Kidney glomerular epithelial cell (primary cell): ENCODE results near the gene ADAMTSL2.

ENCODE experiments used
- DNase-seq: peaks from one replicate; lab custom pipeline; 2025; lab: John Stamatoyannopoulos, UW

The ADAMTSL2 gene

GRCh38 chr9:133534346-133535291, at the start of gene ADAMTSL2:
TSS of gene ADAMTSL2 (plus strand) at chr9:133534704. CDS start at chr9:133536713, 2,009 bp downstream.
- DNase-seq = peak; percentile 45

- no peak for DNase-seq
These were observed 48.8 kb upstream of the ADAMTSL2 start for GRCh38 chr9:133485531-133486260.

GRCh38 chr9:133487331-133487725, 47.2 kb upstream of the ADAMTSL2 start:
- no peak for DNase-seq

GRCh38 chr9:133488686-133489252, 45.7 kb upstream of the ADAMTSL2 start:
- DNase-seq = no peak

- no peak for DNase-seq
These were observed 45.0 kb upstream of the ADAMTSL2 start for GRCh38 chr9:133489253-133490190.

GRCh38 chr9:133490201-133490681, 44.3 kb upstream of the ADAMTSL2 start:
- DNase-seq = no peak

- DNase-seq = no peak
These were observed 43.4 kb upstream of the ADAMTSL2 start for GRCh38 chr9:133490865-133491655.

- DNase-seq = no peak
These were observed 42.9 kb upstream of the ADAMTSL2 start for GRCh38 chr9:133491656-133491925.

GRCh38 chr9:133492061-133493021, 42.2 kb upstream of the ADAMTSL2 start:
- DNase-seq = peak; percentile 12

DNA sequence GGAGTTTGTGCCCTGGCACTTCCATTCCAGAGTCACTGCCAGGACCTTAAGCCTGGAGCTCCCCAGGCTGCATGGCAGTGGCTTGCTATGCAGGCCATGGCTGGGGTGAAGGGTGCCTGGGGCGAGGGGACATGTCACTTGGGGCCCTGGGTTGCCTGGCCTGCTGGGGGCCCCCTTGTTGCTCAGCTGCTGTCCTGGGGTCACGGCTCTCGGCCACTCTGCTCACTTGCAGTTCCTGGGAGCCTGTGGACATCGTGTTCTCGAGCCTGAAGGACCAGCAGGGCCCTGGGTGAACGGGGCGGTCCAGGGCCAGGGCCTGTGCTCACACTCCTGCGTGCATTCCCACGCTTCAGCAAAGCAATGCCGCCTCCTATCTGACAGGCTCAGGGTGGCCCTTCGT, 41.1 kb upstream of the ADAMTSL2 start:
- no peak for DNase-seq

- DNase-seq = no peak
These were observed 40.5 kb upstream of the ADAMTSL2 start for GRCh38 chr9:133493845-133494540.

GRCh38 chr9:133494636-133495326, 39.7 kb upstream of the ADAMTSL2 start:
- DNase-seq = no peak

DNA sequence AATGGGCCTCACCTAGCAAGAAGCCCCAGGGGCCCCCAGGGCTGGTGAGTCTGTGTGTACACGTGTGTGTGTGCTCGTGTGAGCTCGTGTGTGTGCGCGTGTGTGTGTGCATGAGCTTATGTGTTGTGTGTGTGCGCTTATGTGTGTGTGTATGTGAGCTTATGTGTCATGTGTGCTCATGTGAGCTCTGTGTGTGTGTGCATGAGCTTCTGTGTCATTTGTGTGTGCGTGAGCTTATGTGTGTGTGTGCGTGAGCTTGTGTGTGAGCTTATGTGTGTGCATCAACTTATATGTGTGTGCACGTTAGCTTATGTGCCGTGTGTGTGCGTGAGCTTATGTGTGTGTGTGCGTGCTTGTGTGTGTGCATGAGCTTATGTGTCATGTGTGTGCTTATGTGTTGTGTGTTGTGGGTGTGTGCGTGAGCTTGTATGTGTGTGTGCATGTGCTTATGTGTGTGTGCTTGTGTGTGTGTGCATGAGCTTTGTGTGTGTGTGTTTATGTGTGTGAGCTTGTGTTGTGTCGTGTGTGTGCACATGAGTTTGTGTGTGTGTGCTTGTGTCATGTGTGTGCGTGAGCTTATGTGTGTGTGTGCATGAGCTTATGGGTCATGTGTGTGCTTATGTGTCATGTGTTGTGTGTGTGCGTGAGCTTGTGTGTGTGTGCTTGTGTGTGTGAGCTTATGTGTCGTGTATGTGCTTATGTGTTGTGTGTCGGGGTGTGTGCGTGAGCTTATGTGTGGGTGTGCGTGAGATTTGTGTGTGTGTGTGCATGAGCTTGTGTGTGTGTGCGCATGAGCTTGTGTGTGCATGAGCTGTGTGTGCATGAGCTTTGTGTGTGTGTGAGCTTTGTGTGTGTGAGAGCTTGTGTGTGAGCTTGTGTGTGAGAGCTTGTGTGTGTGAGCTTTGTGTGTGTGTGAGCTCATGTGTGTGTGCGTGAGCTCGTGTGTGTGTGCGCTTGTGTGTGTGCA, 38.9 kb upstream of the ADAMTSL2 start:
- no peak for DNase-seq

DNA sequence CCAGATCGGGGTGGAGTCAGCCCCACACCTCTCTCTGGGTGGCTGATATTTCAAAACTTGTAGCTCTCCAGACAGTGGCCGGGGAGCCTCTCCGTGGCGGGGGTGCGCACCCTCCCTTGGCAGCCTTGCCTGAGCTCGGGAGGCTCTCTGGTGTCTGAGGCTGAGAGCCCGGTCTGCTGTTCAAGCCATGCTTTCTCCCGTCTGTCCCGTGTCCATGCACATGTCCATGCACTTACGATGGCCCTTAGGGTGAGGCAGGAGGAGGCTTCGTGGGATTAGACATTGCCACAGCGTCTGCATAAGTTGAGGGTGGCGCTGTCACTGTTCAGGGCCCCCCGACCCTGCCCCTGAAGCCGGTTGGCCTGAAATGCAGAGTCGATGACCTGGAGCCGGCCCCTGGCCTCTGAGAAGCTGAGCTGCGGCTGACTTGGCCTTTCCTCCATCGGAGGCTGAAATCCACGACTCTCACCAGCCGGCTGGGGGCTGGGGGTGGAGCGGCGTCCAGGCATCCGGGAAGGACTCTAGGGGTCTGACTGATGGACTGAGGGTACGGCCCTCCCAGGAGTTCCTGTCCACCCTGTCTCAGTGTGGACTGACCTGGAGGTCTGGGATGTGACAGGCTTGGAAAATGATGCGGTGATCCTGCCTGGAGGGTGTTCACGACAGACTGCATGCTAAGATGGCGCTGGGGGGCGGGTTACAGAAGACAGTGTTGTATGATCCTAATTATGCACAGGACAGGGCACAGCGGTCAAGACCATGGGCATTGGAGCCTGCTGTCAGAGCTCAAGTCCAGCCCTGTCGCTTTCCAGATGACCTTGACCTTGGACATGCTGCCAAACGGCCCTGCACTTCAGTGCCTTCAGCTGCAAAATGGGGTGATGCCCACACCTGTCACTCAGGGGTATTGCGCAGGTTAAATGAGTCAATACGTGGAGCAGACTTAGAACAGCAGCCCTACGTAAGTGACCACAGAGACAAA, 37.4 kb upstream of the ADAMTSL2 start:
- DNase-seq = no peak

DNA sequence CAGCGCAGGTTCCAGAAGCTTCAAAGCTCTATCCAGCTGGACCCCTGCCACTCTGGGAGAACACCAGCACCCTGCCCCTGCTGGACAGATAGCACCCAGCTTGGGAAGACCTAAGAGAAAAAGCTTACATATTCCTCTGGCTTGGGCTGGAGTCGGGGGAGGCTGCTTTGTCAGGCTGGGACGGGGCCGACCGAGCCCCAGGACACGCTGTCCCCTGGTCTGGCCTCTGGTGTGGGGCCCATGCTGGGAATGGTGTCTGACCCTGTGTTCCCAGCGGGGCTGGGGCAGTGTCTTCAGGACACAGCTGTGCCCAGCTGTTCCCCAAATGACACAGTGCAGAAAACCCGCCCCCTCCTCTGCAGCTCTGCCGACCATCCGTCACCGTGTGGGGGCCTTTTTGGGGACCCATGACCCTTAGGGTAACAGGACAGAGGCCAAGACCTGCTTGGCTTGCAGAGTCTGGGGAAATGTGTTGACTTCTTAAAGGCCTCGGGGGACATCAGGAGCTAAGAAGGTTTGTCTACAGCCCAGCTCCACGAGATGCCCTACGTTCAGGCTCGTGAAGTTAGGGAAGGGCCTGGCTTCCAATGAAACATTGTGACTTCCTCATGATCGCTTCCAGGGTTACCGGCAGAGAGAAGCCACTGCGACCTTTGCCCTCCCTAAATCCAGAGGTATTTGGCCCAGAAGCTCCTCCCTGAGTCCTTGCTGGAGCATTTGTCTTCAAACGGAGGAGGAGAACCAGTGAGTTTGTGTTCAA, 35.2 kb upstream of the ADAMTSL2 start:
- no peak for DNase-seq
